HG03159 (cell line): ENCODE results near the gene DMKN.

Source experiments
- ATAC-seq: cut with Tn5 transposase; IDR thresholded peaks from one replicate; pipeline ENCODE4 v1.9.1; 2021; ENCODE audit warnings: mild to moderate bottlenecking, moderate library complexity; ENCODE audit not compliant: unreplicated experiment

Gene DMKN

GRCh38 chr19:35528218-35529038, 15.0 kb upstream of the DMKN start, which contains the start of gene SBSN:
Gene SBSN, minus strand, starts transcription at chr19:35528311. Its CDS starts 30 bp downstream, at chr19:35528281.
- no peak for ATAC-seq

- no peak for ATAC-seq
Observed at GRCh38 chr19:35525873-35526272, 12.4 kb upstream of the DMKN start.

GRCh38 chr19:35524181-35524837, 10.9 kb upstream of the DMKN start:
- ATAC-seq = no peak

GRCh38 chr19:35522745-35523327, 9.4 kb upstream of the DMKN start:
- ATAC-seq = no peak

GRCh38 chr19:35521124-35521743, 7.8 kb upstream of the DMKN start:
- ATAC-seq = no peak

GRCh38 chr19:35519291-35519690, 5.8 kb upstream of the DMKN start:
- no peak for ATAC-seq

- no peak for ATAC-seq
Observed at GRCh38 chr19:35518313-35518712, 4.9 kb upstream of the DMKN start.

GRCh38 chr19:35517342-35517741, 3.9 kb upstream of the DMKN start:
- no peak for ATAC-seq

GRCh38 chr19:35516310-35516709, 2.9 kb upstream of the DMKN start:
- no peak for ATAC-seq

- ATAC-seq = no peak
Observed at GRCh38 chr19:35514282-35514809, 897 bp upstream of the DMKN start.

GRCh38 chr19:35512831-35513627, 420 bp downstream of the DMKN start:
- no peak for ATAC-seq

GRCh38 chr19:35511337-35511736, 2.1 kb downstream of the DMKN start:
- no peak for ATAC-seq

GRCh38 chr19:35510626-35510964, 2.9 kb downstream of the DMKN start:
- ATAC-seq = no peak

GRCh38 chr19:35509861-35510625, 3.4 kb downstream of the DMKN start:
- no peak for ATAC-seq

- ATAC-seq = no peak
Observed at GRCh38 chr19:35509018-35509652, 4.3 kb downstream of the DMKN start.

- ATAC-seq = no peak
Observed at GRCh38 chr19:35508129-35508528, 5.3 kb downstream of the DMKN start.

GRCh38 chr19:35507561-35507960, 5.9 kb downstream of the DMKN start:
- ATAC-seq = no peak

- ATAC-seq = no peak
Observed at GRCh38 chr19:35506011-35506410, 7.4 kb downstream of the DMKN start.

- no peak for ATAC-seq
Observed at GRCh38 chr19:35502751-35503150, 10.7 kb downstream of the DMKN start.
